Stimulated activated CD4-positive, alpha-beta T cell treated with anti-CD3 and anti-CD28 coated beads, Interleukin-4, amount 100 ng/mL, for 48 hours (primary cell): ENCODE results near the gene HOXA5.

Experiments used
- DNase-seq, 2 donors: peaks; one replicate each; pipeline ENCODE4 v3.0.0-alpha.2; 2020; ENCODE audit warnings: low read depth in 2 of 2

HOXA5 gene

GRCh38 chr7:27119412-27119911 is 24.0 kb downstream of the HOXA5 start:
- no peak for DNase-seq

GRCh38 chr7:27118580-27118979 is 24.9 kb downstream of the HOXA5 start:
- DNase-seq: no peak

DNA sequence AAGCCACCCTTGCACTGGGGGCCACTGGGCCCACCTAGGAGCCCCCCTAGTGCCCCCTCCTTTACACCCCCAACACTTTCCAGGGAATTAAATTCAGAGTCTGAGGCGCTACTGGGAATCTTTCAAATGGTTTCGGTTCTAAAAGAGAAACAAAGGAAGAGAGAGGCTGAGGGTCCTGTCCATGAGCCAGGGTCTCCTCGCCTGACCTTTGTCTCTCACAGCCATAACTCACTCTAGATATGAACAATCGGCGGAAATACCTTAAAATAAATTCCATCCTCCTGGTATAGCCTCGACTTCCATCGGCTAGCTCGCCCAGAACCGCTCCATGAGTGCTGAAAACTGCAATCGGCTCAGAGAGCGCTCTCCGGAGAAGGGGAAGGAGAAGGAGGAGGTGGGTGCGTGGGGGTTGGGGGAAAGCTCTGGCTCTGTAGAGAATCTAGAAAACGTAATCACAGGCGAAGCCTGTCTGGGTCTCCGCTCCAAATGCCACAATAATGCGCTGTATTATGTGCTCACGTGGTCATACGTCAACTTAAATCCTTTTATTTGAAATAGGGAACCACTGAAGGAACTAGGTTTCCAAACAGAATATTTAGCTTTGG is 25.5 kb downstream of the HOXA5 start:
- DNase-seq: no peak

GRCh38 chr7:27116962-27117886 is 26.3 kb downstream of the HOXA5 start:
- DNase-seq: no peak

DNA sequence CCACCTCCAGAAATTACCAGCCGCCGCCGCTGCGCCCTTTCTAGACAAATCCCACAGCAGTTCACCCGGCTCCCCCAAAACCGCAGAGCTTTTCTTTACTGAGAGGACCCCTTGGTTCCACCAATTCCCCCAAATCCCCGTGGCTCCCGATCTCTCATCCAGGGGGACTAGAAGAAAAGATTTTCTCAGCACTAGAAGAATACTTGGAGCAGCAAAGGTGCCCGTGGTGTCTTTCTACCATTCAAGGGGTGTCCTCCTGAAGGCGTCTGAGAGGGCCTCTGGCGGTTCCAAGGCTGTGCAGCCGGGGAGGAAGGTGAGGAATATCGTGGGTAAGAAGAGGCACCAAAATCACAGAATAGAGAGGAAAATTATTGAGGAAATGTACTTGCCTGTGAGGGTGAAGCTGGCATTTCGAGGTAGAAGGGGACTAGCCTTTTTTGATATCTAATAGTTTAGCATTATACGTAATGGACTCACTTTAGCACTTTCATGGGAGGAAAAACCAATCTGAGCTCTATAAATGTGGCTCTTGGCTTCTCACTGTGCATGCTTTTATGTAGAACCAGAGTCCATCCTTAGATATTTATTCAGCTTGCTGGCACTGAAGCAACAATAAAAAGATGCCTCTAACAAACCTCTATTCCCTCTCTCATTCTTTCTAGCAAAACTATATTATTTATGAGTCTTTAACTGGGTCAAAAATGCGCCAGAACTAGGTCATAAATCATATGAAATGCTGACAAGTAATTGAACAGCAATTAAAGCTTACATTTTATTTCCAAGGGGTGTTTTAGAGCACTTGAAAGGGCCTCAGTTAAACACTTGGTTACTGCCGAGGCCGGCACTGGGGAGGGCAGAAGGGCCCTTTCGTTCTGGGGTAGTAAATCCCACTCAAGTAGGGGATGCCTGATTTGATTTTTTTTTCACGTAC is 27.2 kb downstream of the HOXA5 start:
- no peak for DNase-seq

DNA sequence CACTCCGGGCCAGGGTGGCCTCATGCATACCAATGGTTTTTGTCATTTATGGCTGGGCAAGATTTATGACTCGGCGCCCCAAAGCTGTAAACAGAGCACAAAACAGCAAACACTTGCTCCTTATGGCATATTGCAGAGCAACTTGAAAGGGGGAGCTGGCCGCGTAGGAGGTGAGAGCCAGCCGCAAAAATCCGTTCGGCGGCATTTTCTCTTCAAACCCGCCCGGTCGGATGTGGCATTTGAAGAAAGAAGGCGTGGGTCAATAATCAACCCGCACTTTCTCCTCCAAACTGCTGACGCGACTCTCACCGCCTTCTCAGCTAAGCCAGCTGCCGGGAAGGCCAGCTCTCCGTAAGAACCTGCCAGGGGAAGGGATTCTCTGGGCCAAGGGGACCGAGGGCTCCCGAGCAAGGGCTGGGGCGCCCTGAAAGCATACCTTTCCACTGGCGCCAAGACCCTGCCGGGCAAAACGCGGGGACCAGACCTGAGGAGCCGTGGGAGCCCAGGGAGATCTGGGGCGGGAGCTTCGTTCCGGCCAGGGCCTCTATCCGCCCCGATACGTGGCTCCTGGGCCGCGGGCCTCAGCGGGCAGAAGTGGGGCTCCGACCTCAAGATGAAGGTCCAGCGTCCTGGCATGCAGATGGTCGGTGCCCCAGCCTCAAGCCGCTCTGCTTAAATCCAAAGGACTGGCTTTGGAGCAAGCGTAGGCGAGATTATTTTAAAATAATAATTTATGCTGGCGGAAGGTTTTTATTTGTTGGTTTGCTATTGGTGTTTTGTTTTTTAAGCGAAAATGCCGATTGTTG is 28.1 kb downstream of the HOXA5 start:
- no peak for DNase-seq

- no peak for DNase-seq
Measured at GRCh38 chr7:27114881-27115220, 28.6 kb downstream of the HOXA5 start.

DNA sequence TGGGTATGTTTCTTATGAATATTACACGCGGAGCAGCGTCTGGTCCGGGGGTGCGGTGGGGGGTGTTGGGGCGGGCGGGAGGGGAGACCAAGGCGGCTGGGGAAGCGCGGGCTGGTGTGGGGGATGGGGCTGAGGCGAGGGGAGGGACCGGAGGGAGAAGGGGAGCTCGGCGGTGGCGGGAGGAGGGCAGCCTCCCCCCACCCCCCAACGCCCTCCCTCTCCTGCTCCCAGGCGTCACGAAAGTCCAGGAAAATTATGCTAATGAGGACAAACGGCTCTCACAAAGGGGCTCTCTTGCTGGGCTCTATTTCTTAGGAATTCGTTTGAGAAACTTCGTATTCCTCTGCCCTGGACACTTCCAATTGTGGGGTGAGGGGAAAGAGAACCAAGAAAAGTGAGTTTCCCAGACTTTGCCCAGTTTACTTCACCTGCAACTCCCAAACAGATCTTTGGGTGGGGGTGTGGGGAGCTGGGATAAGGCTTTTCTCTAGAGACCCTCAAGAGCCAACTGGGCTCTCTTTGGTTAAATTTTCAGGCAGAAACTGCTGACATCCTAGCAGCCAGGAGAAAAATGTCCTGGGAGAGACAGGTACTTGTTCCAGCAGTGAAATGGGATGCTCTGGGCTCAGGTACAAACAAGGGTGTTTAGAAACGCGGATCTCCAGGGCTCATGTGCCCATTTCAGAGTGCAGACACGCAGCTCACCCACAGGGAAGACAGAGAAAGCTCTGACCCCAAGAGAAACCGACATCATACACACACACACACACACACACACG is 29.3 kb downstream of the HOXA5 start:
- DNase-seq: no peak

- DNase-seq: no peak
Measured at GRCh38 chr7:27112955-27113949, 30.2 kb downstream of the HOXA5 start.

GRCh38 chr7:27112361-27112760 is 31.1 kb downstream of the HOXA5 start:
- DNase-seq: no peak

- no peak for DNase-seq
Measured at GRCh38 chr7:27111751-27112277, 31.7 kb downstream of the HOXA5 start.

DNA sequence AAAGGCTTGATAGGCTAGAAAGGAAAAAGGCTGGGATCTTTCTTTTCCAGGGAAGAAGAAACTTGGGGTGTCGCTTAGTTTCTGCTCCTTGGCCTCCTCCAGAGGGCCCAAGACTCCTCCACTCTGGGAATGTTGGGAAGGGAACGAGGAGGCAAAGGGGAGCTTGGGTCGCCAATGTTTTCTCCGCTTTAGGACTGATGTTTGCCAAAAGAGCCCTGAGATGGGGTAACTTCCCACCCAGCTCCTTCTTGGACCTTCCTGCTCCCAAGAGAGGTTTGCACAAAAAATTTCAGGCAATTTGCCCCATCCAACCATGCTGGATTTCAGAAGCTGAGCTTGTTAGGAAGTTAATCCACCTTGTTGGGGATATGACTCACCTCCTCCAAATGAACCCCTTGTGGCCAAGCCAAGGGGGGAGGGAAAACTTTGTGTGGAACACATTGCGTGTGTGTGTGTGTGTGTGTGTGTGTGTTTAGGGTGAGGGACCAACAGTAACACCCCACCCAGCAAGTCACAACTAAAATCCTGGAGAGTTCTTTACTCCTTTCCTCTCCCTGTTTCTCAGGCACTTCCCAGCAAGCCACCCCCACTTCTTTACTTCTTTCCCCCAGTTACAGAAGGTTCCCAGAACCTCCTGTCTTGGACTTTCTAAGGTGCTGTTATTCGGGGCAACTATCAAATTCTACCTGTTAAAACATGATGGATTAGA is 32.3 kb downstream of the HOXA5 start:
- DNase-seq: no peak

DNA sequence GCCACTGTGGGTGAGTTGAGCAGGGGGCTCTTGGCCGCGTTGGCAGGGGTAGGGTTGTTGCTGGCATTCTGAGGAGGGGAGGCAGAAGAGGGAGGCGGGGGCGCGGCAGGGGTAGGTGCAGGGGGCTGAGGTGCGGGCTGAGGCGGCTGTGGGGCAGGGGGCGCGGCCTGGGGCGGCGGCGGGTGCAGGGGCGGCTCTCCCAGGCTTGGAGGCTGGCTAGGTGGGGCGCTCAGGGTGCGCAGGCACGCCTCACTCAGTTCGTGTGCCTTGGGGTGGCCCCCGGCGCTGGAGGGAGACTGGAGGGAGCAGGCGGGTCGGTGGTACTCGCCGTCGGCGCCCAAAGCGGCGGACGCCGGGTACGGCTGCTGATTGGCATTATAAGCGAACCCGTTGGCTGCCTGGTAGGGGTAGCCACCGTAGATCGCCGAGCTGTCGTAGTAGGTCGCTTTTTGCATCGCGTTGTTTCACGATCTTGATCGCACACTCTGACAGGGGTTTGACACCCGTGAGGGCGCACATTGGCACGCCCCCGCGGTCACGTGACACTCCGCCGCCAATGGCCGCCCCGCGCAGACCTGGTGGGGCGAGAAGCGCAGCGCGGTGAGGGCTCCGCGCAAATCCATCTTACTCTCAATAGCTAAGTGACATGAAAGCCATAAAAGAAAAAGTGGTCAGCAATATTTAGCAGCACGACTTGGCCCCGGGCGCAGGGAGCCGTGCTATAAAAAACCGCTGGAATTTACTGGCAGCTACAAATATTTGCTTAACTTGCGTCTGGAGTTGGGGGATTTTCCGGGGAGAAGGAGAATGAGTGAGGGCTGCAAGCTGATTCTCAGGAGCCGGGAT is 33.1 kb downstream of the HOXA5 start:
- no peak for DNase-seq

DNA sequence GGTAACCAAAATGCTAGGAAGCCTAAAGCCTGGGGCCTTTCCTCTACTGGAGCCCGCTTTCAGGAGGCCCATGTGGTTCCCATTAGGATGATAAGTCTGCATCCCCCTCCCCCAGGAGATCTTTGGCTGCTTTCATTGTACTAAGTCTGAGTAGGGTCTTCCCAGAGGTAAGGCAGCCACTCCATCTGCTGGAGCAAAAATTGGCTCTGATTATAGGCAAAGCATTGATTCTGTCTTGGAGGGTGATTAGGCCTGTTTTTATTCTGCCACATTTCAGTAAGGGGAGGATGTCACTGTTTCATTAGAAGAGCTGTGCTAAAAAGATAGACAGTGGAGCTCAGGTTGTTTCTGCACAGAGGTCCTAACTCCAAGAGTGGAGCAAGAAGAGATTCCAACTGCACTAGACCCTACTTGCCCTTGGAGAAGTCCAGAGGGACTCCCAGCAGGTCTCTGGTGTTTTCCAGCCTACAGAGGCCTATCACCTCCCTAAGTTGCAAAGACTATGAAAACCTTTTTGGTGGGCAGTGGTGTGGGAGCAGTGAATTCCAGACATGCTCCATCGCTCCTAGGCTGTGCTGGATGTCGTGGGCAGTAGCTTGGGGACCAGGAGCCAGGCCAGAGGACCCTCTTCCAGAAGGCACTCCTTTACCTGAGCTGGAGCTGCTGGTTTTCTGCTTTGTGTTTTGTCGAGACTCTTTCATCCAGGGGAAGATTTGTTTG is 33.9 kb downstream of the HOXA5 start:
- DNase-seq: no peak

- no peak for DNase-seq
Measured at GRCh38 chr7:27108390-27109127, 34.9 kb downstream of the HOXA5 start.
